AG08396 (cell line): Measurements from ENCODE around the gene RABGAP1L.
A peak's percentile ranks its signal among the peaks of the same experiment; 100 is the strongest.

Experiments
- DNase-seq: peaks from one replicate; pipeline ENCODE4 v3.0.0; 2012; ENCODE audit warnings: low spot score, mixed read lengths

RABGAP1L gene

GRCh38 chr1:174965362-174966007 lies 806.2 kb downstream of the RABGAP1L start:
- no peak for DNase-seq

- no peak for DNase-seq
Measured at GRCh38 chr1:174966008-174966572, 806.8 kb downstream of the RABGAP1L start.

GRCh38 chr1:174967845-174968705 lies 808.8 kb downstream of the RABGAP1L start:
- DNase-seq = no peak

GRCh38 chr1:174968750-174969244 lies 809.5 kb downstream of the RABGAP1L start:
- peak; percentile 9 for DNase-seq

- no peak for DNase-seq
Measured at GRCh38 chr1:174969977-174970376, 810.7 kb downstream of the RABGAP1L start.

GRCh38 chr1:174971466-174971865 lies 812.1 kb downstream of the RABGAP1L start:
- DNase-seq = no peak

GRCh38 chr1:174971902-174972301 lies 812.6 kb downstream of the RABGAP1L start:
- DNase-seq = no peak

- DNase-seq = no peak
Measured at GRCh38 chr1:174974711-174975119, 815.4 kb downstream of the RABGAP1L start.

- DNase-seq = no peak
Measured at GRCh38 chr1:174975764-174976163, 816.4 kb downstream of the RABGAP1L start.

- peak; percentile 35 for DNase-seq
Measured at GRCh38 chr1:174976436-174977108, 817.3 kb downstream of the RABGAP1L start.

GRCh38 chr1:174982971-174983689 lies 823.8 kb downstream of the RABGAP1L start:
- DNase-seq = peak; percentile 15

- no peak for DNase-seq
Measured at GRCh38 chr1:174984952-174985351, 825.6 kb downstream of the RABGAP1L start.

- no peak for DNase-seq
Measured at GRCh38 chr1:174988539-174988938, 829.2 kb downstream of the RABGAP1L start.

GRCh38 chr1:174988986-174989385 lies 829.7 kb downstream of the RABGAP1L start:
- no peak for DNase-seq

- no peak for DNase-seq
Measured at GRCh38 chr1:174989536-174990220, 830.4 kb downstream of the RABGAP1L start.

GRCh38 chr1:174990382-174990999 lies 831.2 kb downstream of the RABGAP1L start:
- peak; percentile 64 for DNase-seq

- DNase-seq = no peak
Measured at GRCh38 chr1:174991473-174991872, 832.2 kb downstream of the RABGAP1L start.

- DNase-seq = no peak
Measured at GRCh38 chr1:174995121-174995520, 835.8 kb downstream of the RABGAP1L start.

- no peak for DNase-seq
Measured at GRCh38 chr1:174995916-174996315, 836.6 kb downstream of the RABGAP1L start.

GRCh38 chr1:174996476-174996875 lies 837.2 kb downstream of the RABGAP1L start:
- DNase-seq = no peak

- DNase-seq = no peak
Measured at GRCh38 chr1:174997041-174997440, 837.7 kb downstream of the RABGAP1L start.
